Sciatic nerve (tissue), 2 donors: ENCODE measurements around the gene TMEM35A. TPM values are rescaled to one million over a fixed set of nuclear protein-coding genes. Genes with fewer than 3 reads are reported as not detected.
"Not testable (repeated sequence)": the region's sequence is repeated elsewhere in the genome, so short reads cannot be mapped to it uniquely, and the experiment has no call there.

ENCODE experiments used
- ATAC-seq: fragments of 200-7000 bp; cut with Tn5 transposase; one replicate; pipeline ENCODE4 v1.9.1; 2020; ENCODE audit warnings: mild to moderate bottlenecking, moderate library complexity
- DNase-seq: peaks from one replicate; pipeline ENCODE4 v3.0.0-alpha.2; 2020; ENCODE audit warnings: low spot score
- intact Hi-C: fragments of 100-400 bp; cut with DNase I; formaldehyde crosslinking; loops from one replicate; pipeline ENCODE4 v1.14.2; 2022
- total RNA-seq: library from RNA; stranded (reverse); fragmentation: NEBNext Ultra II Directional; extraction: Animal tissue kit (Norgen Biotek cat#: 25700); gene quantifications from one replicate; pipeline ENCODE4 v1.2.1, GENCODE V29; 2021
- donor health status: DM: no; HTN: no; CAD: no.
- donor health status: DM: no; HTN: no; CAD: no.

Gene TMEM35A
- total RNA-seq: 2.3 TPM

DNA sequence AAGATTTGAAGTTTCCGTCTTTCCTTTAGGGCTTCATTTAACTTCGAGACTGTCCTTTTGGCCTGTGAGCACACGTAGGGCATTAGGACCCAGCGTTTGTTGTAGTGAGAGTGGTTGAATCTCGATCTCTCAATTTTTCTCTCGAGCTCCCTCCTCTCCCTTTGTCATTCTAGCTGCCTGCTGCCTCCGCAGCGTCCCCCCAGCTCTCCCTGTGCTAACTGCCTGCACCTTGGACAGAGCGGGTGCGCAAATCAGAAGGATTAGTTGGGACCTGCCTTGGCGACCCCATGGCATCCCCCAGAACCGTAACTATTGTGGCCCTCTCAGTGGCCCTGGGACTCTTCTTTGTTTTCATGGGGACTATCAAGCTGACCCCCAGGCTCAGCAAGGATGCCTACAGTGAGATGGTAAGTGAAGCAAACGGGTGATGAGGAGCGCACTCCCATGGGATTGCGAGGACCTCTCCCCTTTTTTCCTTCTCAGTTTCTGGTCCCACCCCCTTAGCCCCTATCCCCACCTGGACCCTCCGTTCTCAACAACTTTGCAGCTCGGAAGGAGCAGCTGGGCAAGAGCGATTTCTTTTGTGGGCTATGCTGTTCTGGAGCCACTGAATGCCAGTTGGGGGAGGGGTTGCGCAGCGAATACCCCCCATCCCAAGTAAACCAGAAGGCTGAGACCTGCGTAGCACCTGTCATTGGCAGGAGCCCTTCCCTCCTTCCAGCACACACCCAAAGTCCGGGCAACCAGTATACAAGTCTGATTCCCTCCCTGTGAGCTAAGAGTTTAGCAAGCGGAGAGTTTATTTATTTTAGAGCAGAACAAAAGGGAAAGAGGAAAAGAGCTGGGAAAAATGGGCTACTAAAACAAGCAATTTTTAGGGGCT lies at the start of gene TMEM35A:
TSS of gene TMEM35A (plus strand) at position 164 of the 883 bp plus-strand sequence. CDS start at position 288, 124 bp downstream.
- peak; percentile 73 for ATAC-seq
- no peak for DNase-seq
- intact Hi-C loops: no loop called here

DNA sequence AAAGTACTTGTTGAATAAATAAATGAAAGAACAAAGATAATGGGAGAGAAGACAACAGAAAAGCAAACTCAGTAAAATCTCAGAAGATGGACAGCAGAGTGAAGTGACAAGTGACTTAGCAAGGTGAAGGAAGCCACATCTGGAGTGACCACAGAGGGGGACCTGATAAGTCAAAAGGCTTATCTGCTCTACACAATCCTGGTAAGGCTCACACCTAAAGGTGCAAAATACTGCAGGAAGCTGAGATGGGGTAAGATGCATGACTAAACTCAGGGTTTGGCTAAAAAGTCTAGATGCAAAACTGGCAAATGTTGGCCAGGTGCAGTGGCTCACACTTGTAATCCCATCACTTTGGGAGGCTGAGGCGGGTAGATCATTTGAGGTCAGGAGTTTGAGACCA lies 49.0 kb upstream of the TMEM35A start:
- ATAC-seq: no peak
- intact Hi-C loops: no loop called here

DNA sequence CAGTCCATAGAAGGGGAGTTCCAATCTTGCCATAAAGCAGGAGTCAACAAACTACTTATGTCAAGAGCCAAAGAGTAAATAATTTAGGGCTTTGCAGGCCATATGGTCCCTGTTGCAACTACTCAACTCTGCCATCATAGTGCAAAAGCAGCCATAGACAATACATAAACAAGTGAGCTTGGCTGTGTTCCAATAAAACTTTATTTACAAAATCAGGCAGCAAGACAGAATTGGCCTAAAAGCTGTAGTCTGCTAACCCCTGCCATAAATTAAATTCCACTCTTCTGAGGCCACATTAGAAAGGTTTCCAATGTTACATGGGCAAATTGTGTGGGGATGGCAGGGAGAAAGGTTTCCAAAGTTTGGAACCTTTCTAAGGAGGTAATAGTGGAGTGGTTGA lies 41.4 kb upstream of the TMEM35A start:
- DNase-seq: no peak
- intact Hi-C loops: no loop called here
- no peak for ATAC-seq

More for the DNA sequence above, 49.0 kb upstream of the TMEM35A start:
- no peak for DNase-seq

GRCh38 chrX:101040197-101040596 lies 38.5 kb upstream of the TMEM35A start:
- no peak for ATAC-seq
- intact Hi-C loops: no loop called here
- DNase-seq: no peak

- intact Hi-C loops: no loop called here
- ATAC-seq: no peak
These were observed 27.5 kb upstream of the TMEM35A start for GRCh38 chrX:101051153-101051548.

GRCh38 chrX:101051549-101052302 lies 27.0 kb upstream of the TMEM35A start, which contains the start of gene TRMT2B:
TSS of gene TRMT2B (minus strand) at chrX:101052111. CDS start at chrX:101042289, 9,822 bp downstream.
- intact Hi-C loops: no loop called here
- DNase-seq (peak; percentile 84), ATAC-seq (peak; percentile 98)

More at GRCh38 chrX:101051153-101051548, 27.5 kb upstream of the TMEM35A start:
- DNase-seq: no peak

DNA sequence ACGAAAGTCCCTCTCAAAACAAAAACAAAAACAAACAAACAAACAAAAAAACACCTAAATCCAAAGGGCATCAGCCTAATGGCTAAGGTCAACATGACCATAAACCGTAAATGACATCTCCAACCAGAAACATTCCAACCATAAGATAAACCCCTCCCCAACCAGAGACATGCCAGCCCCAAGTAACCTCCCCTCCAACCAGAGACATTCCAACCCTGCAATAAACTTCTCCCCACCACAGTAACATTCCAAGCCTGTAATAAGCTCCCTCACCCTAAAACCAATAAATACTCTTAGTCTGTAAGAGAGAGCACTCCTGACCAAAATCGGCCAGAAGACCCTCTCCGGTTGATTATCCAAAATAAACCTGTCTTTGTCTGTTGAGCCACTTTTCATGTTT lies 22.1 kb upstream of the TMEM35A start:
- DNase-seq, ATAC-seq, intact Hi-C loops: not testable (repeated sequence)

DNA sequence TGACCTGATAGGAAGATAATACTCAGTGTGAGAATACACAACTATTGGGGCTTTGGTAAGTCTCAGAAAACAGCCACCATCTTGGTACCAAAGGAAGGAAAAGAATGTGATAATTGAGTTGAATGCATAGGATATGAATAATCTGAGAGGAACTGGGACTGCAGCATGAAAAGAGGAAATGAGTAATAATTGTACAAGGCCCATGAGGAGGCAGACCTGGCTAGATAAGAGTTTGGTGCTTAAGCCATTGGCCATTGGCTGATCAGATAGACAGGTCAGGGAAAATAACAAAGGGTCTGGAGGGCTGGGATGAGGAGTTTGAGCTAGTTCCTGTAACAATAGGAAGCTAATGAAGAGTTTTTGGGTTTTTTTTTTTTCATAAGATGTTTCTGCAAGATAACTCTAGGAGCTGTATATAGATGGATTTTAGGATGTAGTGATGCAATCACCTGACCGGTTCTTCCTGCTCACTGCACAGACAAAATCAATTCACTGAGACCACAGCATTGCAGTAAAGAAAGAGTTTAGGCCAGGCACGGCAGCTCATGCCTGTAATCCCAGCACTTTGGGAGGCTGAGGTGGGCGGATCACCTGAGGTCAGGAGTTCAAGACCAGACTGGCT lies 21.5 kb upstream of the TMEM35A start:
- ATAC-seq (no peak), DNase-seq (no peak)
- intact Hi-C loops: no loop called here

GRCh38 chrX:101062176-101062575 lies 16.5 kb upstream of the TMEM35A start:
- no peak for ATAC-seq
- intact Hi-C loops: no loop called here
- DNase-seq: no peak

DNA sequence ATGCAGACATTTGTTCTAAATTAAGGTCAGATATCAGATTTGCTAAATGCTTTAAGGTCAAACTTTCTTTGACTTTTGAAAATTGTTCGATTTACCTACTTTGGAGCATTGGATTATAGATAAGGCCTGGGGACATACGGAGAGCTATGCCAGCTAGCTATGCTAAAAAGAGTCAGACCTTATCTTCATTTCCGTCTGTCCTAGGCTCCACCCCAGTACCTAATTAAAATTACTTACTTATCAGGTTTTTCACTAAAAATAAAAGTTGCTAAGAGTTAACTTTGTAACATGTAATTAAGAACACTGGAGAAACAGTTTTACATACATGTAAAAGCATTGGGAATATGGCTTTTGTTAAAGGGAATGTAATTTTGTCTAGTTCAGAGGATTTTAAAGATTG lies 7.1 kb upstream of the TMEM35A start:
- intact Hi-C loops: no loop called here
- no peak for ATAC-seq
- no peak for DNase-seq

- DNase-seq (no peak), ATAC-seq (no peak)
- intact Hi-C loops: no loop called here
These were observed 1.1 kb downstream of the TMEM35A start for GRCh38 chrX:101079736-101080270.

GRCh38 chrX:101080326-101081124 lies 1.8 kb downstream of the TMEM35A start:
- ATAC-seq (no peak), DNase-seq (no peak)
- intact Hi-C loops: no loop called here

GRCh38 chrX:101081231-101081630 lies 2.6 kb downstream of the TMEM35A start:
- intact Hi-C loops: no loop called here
- DNase-seq (no peak), ATAC-seq (no peak)

DNA sequence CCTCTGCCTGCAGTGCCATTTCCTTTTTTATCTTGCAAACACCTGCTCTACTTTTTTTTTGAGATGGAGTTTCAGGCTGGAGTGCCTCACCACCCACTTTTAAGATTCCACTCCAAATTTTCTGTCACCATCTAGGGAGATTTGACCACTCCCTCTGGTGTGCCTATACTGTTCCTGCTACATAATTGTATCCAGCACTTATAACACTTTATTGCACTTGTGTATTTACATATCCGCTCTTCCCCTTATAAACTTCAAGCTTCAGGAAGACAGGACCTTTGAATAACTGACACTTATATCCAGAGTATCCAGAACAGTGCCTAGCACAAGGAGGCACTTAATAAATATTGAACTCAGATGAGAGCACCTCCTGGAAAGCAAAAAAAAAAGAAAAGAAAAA lies 13.1 kb downstream of the TMEM35A start:
- intact Hi-C loops: no loop called here
- DNase-seq (no peak), ATAC-seq (no peak)

DNA sequence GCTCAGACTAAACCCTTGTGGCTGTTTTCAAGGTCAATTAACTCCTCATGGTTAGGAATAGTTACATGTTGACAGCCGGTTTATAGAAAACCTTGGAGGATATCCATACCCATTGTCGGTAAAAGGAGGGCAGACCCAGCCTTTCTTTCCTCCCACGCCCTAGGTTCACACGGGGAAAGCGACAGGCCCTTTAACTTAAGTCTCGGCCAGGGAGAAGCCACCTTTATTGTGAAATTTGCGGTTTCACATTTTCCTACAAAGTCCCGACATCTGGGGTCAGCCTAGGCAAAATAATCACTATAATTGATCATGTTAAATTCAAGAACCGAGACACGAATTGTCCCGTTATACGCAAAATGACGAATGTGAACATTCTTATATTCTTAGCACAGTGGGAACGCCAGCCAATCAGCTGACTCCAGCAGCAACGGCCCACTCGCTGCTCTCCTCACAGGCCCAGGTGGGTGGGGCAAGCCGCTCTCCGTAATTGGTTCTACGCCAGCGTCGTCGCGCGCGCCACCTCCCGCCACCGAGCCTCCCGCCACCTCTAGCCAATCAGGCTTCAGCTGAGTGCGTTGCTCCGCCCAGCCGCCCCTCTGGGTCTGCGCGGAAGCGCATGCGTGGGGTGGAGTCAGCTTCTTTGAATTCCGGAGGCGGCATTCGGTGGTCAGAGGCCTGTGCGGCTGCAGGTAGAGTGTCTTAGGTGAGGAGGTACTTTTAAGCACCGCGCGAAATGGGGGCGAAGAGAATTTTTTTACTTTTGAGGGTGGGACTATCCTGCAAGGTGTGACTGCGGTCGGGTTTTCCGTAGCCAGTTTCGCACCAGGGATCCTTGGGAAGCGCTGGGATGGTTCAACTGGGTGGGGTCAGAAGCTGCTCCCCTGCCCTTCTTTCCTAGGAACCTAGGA lies 19.1 kb downstream of the TMEM35A start, which contains the start of gene CENPI:
TSS of gene CENPI (plus strand) at position 659 of the 908 bp plus-strand sequence. CDS start 2,867 bp downstream, outside the sequence.
- peak; percentile 95 for DNase-seq
- intact Hi-C loops: no loop called here
- ATAC-seq: peak; percentile 100

DNA sequence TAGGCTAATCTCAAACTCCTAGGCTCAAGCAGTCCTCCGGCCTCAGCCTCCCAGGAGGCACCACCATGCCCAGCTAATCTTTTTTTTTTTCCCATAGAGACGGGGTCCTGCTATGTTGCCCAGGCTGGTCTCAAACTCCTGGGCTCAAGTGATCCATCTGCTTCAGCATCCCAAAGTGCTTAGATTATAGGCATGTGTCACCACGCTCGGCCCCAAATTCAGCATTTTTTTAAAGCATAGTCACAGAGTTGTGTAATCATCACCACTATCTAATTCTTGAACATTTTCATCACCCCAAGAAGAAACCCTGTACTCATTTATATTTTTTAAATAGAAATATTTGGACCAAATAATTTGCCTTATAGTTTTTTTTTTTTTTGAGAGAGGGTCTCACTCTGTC lies 29.6 kb downstream of the TMEM35A start:
- ATAC-seq: no peak
- intact Hi-C loops: no loop called here
- no peak for DNase-seq

DNA sequence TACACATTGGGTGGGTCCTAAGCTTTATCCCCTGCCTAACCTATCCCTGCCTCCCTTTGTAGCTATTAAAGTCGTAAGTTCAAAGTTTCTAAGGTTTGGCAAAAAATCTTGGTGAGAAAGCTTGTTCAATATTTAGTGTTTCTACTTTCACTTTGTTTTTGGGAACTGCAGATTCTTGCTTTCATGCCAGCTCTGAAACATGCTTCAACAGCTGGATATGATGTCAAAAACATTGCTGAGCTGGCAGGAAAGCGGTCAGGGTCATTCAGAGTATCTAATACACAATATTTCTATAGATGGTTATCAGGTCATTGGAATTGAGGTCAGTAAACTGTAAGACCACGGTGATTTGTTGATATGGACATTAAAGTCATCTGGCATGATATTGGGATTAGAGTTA lies 39.0 kb downstream of the TMEM35A start:
- DNase-seq (no peak), ATAC-seq (no peak)
- intact Hi-C loops: no loop called here
